ENCODE measurements around the gene DIDO1. TPM values are rescaled to one million over a fixed set of nuclear protein-coding genes. Genes with fewer than 3 reads are reported as not detected.

The DIDO1 gene
- total RNA-seq, 2 experiments from 2014 or later: 45.9 to 47.4 TPM

DNA sequence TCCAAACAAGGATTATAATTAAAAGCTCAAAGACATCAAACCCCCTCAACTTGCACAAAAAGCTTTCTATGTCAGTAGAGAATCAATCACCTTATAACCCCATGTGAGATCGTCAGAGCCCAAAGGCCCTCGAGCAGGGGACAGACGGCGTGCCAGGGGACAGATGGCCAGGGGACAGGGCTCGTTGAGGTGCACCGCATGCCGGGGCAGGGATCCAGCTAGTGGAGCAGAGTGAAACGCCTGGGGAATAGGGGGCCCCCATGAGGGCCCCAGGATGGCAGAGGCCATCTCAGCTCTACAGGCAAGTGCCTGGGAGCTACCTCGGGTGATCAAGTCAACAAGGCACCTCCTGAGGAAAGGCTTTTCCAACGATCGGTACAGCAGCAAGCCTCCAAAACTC, 28.6 kb downstream of the DIDO1 start:
- H3K36me3 Mint-ChIP-seq (ENCODE audit: low read depth): peaks cover 44% of the 10 kb centered on the region
- H3K4me1 Mint-ChIP-seq (ENCODE audit: low read depth): peaks cover 37% of the 10 kb centered on the region
- TF ChIP-seq, protein P1, sequence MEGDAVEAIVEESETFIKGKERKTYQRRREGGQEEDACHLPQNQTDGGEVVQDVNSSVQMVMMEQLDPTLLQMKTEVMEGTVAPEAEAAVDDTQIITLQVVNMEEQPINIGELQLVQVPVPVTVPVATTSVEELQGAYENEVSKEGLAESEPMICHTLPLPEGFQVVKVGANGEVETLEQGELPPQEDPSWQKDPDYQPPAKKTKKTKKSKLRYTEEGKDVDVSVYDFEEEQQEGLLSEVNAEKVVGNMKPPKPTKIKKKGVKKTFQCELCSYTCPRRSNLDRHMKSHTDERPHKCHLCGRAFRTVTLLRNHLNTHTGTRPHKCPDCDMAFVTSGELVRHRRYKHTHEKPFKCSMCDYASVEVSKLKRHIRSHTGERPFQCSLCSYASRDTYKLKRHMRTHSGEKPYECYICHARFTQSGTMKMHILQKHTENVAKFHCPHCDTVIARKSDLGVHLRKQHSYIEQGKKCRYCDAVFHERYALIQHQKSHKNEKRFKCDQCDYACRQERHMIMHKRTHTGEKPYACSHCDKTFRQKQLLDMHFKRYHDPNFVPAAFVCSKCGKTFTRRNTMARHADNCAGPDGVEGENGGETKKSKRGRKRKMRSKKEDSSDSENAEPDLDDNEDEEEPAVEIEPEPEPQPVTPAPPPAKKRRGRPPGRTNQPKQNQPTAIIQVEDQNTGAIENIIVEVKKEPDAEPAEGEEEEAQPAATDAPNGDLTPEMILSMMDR (IDR thresholded peaks at IDR 0.05): no peak
- intact Hi-C loops (cut with micrococcal nuclease): no loop called here
- POLR2A ChIA-PET: interaction anchor here (0.6 to 2.9 kb wide), 11 partner anchors 9 to 370 kb away, joined by 3 to 20 read pairs (median 3); no protein-coding TSS in a partner anchor
- CTCF ChIA-PET: interaction anchor here (1.1 to 7.4 kb wide), 3 partner anchors 10 to 75 kb away, joined by 4 to 113 read pairs (median 19); no protein-coding TSS in a partner anchor
- ATAC-seq (no peak), DNase-seq (no peak)
- H3K27ac Mint-ChIP-seq: no peak overlapping the region
- H3K27me3 Mint-ChIP-seq: no peaks in the 10 kb centered on the region
- no peaks in the 10 kb centered on the region for H3K9me3 Mint-ChIP-seq
- H3K4me3 Mint-ChIP-seq: no peak overlapping the region

DNA sequence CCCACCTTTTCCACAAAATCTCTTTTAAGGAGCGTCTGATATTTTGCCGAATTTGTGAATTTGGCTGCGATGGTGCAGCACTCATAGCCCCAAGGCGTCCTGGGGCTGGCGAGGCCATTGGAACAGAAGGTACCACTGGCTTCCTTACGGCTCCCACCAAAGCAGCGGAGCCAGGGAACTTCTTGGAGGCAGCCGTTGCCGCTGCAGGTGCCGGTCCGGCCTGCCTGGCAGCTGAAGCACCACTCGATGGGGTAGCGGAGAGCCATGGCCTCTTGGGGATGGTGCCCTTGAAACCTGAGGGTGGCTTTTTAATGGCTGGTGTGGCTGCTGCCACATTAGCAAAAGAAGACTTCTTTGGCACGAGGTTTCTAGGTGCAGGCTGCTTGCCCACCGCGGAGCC, 29.8 kb downstream of the DIDO1 start:
- Mint-ChIP-seq H3K9me3 (no peaks in the 10 kb centered on the region), H3K36me3 (ENCODE audit: low read depth) (peaks cover 47% of the 10 kb centered on the region), H3K4me3 (no peak overlapping the region), H3K4me1 (ENCODE audit: low read depth) (peaks cover 44% of the 10 kb centered on the region), H3K27me3 (no peaks in the 10 kb centered on the region), H3K27ac (no peak overlapping the region)
- DNase-seq: no peak
- ChIA-PET POLR2A (interaction anchor here (0.6 kb wide), 1 partner anchor 50 kb away, joined by 4 read pairs; no protein-coding TSS in a partner anchor), CTCF (interaction anchor here (3.2 kb wide), 1 partner anchor 12 kb away, joined by 19 read pairs; no protein-coding TSS in a partner anchor)
- no peak for ATAC-seq
- intact Hi-C loops (cut with micrococcal nuclease): no loop called here
- TF ChIP-seq, protein P1 (IDR thresholded peaks at IDR 0.05): no peak

DNA sequence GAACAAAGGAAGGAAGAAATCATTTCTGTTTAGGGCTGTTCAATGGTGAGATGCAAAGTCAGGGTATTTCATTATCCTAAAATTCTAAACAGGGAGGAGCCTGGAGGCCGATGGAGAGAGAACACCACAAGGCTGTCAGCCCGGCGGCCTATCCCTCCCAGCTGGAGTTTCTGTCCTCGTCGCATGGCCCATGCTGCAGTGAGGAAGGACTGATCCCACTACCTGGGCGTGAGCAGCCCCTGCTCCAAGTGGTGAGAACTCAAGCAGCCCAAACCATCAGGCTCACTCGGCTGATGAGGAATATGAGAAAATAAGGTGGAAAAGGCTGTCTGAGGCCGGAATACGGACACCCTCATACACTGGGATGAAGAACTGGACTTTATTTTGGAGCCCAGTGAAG, 30.8 kb downstream of the DIDO1 start:
- Mint-ChIP-seq H3K27me3 (no peaks in the 10 kb centered on the region), H3K9me3 (no peaks in the 10 kb centered on the region), H3K4me1 (ENCODE audit: low read depth) (peaks cover 45% of the 10 kb centered on the region), H3K27ac (no peak overlapping the region), H3K4me3 (no peak overlapping the region), H3K36me3 (ENCODE audit: low read depth) (peaks cover 51% of the 10 kb centered on the region)
- DNase-seq (no peak), ATAC-seq (no peak)
- intact Hi-C loops (cut with micrococcal nuclease): no loop called here
- POLR2A ChIA-PET: no interaction called here
- TF ChIP-seq, protein P1 (IDR thresholded peaks at IDR 0.05): no peak
- CTCF ChIA-PET: interaction anchor here (3.6 kb wide), 1 partner anchor 12 kb away, joined by 16 read pairs; no protein-coding TSS in a partner anchor

DNA sequence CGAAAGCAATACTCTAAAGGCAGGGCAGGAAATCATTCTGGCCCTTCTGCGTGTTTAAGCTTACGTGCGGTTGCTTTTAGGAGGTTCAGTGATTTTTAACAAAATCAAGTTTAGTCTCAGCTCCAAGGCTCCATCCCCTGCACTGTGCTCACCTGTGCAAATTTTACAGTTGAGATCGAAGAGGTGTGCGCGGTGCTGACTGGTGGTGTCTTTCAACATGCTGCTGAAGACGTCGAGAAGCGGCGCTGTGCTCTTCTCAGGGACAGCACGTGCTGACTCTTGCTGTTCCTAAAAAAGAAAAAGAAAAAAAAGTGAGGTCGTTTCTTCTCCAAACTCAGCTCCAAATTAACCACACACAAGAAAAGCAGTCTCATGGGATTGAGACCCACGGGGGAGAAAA, 32.0 kb downstream of the DIDO1 start:
- Mint-ChIP-seq H3K4me3 (no peak overlapping the region), H3K27me3 (no peaks in the 10 kb centered on the region), H3K4me1 (ENCODE audit: low read depth) (peaks cover 32% of the 10 kb centered on the region), H3K36me3 (ENCODE audit: low read depth) (peaks cover 59% of the 10 kb centered on the region), H3K9me3 (no peaks in the 10 kb centered on the region), H3K27ac (no peak overlapping the region)
- ChIA-PET CTCF (interaction anchor here (0.9 to 3.6 kb wide), 4 partner anchors 13 to 65 kb away, joined by 3 to 16 read pairs (median 3); no protein-coding TSS in a partner anchor), POLR2A (interaction anchor here (1.0 to 1.9 kb wide), 3 partner anchors 10 to 65 kb away, joined by 3 to 7 read pairs (median 4); no protein-coding TSS in a partner anchor)
- intact Hi-C loops (cut with micrococcal nuclease): no loop called here
- TF ChIP-seq, protein P1 (IDR thresholded peaks at IDR 0.05): no peak
- DNase-seq (no peak), ATAC-seq (no peak)

DNA sequence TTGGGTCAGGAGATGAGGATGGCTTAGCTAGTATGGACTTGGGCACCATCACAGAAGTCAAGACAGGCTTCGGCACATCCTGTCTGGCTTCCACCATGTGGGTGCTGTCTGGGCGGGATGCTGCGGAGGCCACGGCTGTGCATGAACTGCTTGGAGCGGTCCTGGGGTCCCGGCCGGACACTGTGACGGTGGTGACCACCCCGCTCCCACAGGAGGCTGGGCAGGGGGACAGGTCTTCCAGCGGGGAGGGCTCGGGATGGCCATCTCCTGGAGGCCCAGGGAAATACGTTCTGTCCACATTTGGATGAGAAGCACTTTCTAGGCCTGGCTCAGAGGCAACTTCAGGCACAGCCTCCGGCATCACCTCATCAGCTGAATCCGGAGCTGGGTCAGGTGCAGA, 32.6 kb downstream of the DIDO1 start:
- no peak for DNase-seq
- POLR2A ChIA-PET: interaction anchor here (1.0 to 1.9 kb wide), 4 partner anchors 10 to 65 kb away, joined by 3 to 7 read pairs (median 4); partner anchors contain the start of gene GID8

More for the DNA sequence above, 32.6 kb downstream of the DIDO1 start:
- TF ChIP-seq, protein P1 (IDR thresholded peaks at IDR 0.05): no peak
- CTCF ChIA-PET: interaction anchor here (0.9 to 3.6 kb wide), 4 partner anchors 14 to 71 kb away, joined by 3 to 16 read pairs (median 4); no protein-coding TSS in a partner anchor
- Mint-ChIP-seq H3K9me3 (no peaks in the 10 kb centered on the region), H3K27ac (peak overlapping the region; percentile 25), H3K36me3 (ENCODE audit: low read depth) (peaks cover 60% of the 10 kb centered on the region), H3K4me1 (ENCODE audit: low read depth) (peaks cover 27% of the 10 kb centered on the region), H3K4me3 (no peak overlapping the region), H3K27me3 (no peaks in the 10 kb centered on the region)
- intact Hi-C loops (cut with micrococcal nuclease): no loop called here
- ATAC-seq: no peak
